NB4 (cell line): ENCODE measurements around the gene ABT1.
A peak's percentile ranks its signal among the peaks of the same experiment; 100 is the strongest.
"Not testable (repeated sequence)": the region's sequence is repeated elsewhere in the genome, so short reads cannot be mapped to it uniquely, and the experiment has no call there.

ENCODE experiments used
- DNase-seq: peaks from one replicate; pipeline ENCODE4 v3.0.0; 2010; ENCODE audit warnings: low read depth
- H3K4me3 ChIP-seq: one replicate; pipeline ENCODE4 v1.5.1; 2011; ENCODE audit warnings: mild to moderate bottlenecking, low read depth, low read length, moderate library complexity
- CTCF ChIP-seq: IDR thresholded peaks from one replicate; pipeline ENCODE4 v1.5.1; 2012; ENCODE audit warnings: low read depth, low read length
- MAX ChIP-seq: IDR thresholded peaks from 2 replicates; pipeline ENCODE4 v1.6.1; 2011; ENCODE audit warnings: low read depth, low read length
- MYC ChIP-seq: IDR thresholded peaks from 2 replicates; pipeline ENCODE4 v1.6.1; 2011; ENCODE audit warnings: low read depth, low read length
- POLR2A ChIP-seq: IDR thresholded peaks from 2 replicates; pipeline ENCODE4 v1.6.1; 2011; ENCODE audit warnings: mild to moderate bottlenecking; ENCODE audit not compliant: insufficient read length; ENCODE audit errors: extremely low read depth

Gene ABT1

GRCh38 chr6:26596579-26597388 lies at the start of gene ABT1:
Gene ABT1 (plus strand): TSS chr6:26596953. CDS start chr6:26596983, 30 bp downstream.
- TF ChIP-seq MYC: peak; percentile 83
- TF ChIP-seq MAX: peak; percentile 84
- peak; percentile 60 for TF ChIP-seq POLR2A
- no peak for TF ChIP-seq CTCF
- DNase-seq: peak; percentile 99
- H3K4me3 ChIP-seq: peak within 1 kb of the TSS; percentile 97

- not testable (repeated sequence) for DNase-seq, H3K4me3 ChIP-seq
Measured at GRCh38 chr6:26547363-26547762, 49.4 kb upstream of the ABT1 start.

GRCh38 chr6:26550250-26550993 lies 46.3 kb upstream of the ABT1 start:
- H3K4me3 ChIP-seq: peak overlapping the region; percentile 12
- DNase-seq: peak; percentile 36
- TF ChIP-seq MAX: no peak
- no peak for TF ChIP-seq CTCF
- TF ChIP-seq MYC: no peak
- TF ChIP-seq POLR2A: no peak

- TF ChIP-seq POLR2A (no peak), CTCF (no peak), MYC (no peak), MAX (no peak)
- no peak overlapping the region for H3K4me3 ChIP-seq
- no peak for DNase-seq
Measured at GRCh38 chr6:26552205-26552604, 44.5 kb upstream of the ABT1 start.

GRCh38 chr6:26552640-26553188 lies 44.0 kb upstream of the ABT1 start:
- no peak for DNase-seq
- peak overlapping the region; percentile 88 for H3K4me3 ChIP-seq
- TF ChIP-seq POLR2A: no peak
- TF ChIP-seq MYC: no peak
- TF ChIP-seq CTCF: no peak
- no peak for TF ChIP-seq MAX

GRCh38 chr6:26553264-26553634 lies 43.5 kb upstream of the ABT1 start:
- peak; percentile 51; the same call in 1 of the 2 replicates for TF ChIP-seq MAX
- TF ChIP-seq POLR2A: no peak
- TF ChIP-seq MYC: peak; percentile 61; the same call in 1 of the 2 replicates
- peak; percentile 78 for DNase-seq
- H3K4me3 ChIP-seq: peak overlapping the region; percentile 88
